Testis (tissue), 2 donors: Measurements from ENCODE around the gene HAO2.

ENCODE experiments used
- CTCF ChIP-seq, 3 experiments: fragments of 450-650 bp in 2 of 3; fragments of 200-600 bp in 1 of 3; sonication (generic) in 1 of 3; IDR thresholded peaks; one replicate each; pipeline ENCODE4 v1.5.1; 2016 to 2019; ENCODE audit warnings: antibody characterized with exemption in 3 of 3, mild to moderate bottlenecking in 2 of 3, moderate library complexity in 1 of 3
- POLR2A ChIP-seq: fragments of 450-650 bp; IDR thresholded peaks from one replicate; pipeline ENCODE4 v1.6.1; 2017; ENCODE audit warnings: antibody characterized with exemption, mild to moderate bottlenecking, moderate library complexity

GRCh38 chr1:119379117-119379516 lies 10.5 kb downstream of the HAO2 start:
- no peak for TF ChIP-seq CTCF (IDR thresholded peaks at IDR 0.05)
- no peak for TF ChIP-seq POLR2A
